Fibroblast of skin of left quadriceps (primary cell): ENCODE results near the gene CRB1.
A peak's percentile ranks its signal among the peaks of the same experiment; 100 is the strongest.

ENCODE experiments used
- DNase-seq, 2 experiments: peaks; one replicate each; pipeline ENCODE4 v3.0.0-alpha.2; 2013; ENCODE audit warnings: low read depth in 2 of 2

CRB1 gene

DNA sequence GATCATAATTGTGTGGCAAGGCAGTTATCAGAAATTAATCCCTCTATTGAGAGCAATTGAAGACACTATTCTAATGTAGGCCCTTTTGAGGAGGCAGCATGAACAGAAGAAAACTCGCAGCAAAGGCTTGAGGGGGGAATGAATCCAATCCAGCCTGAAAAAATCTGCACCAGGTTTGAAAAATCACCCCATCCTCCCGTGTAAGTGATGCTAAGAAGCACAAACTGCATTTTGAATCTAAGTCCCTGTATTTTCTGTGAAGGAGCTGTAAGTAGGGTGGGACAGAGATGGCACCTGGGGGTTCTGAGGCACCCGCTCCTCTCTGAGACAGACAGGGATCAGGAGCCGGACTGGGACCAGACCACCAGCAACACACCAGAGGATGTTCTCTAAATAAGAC lies at the start of gene CRB1:
CRB1 (plus strand) TSS at position 241 of the 400 bp plus-strand sequence. CDS start 161 bp downstream, outside the sequence.
- DNase-seq: no peak

DNA sequence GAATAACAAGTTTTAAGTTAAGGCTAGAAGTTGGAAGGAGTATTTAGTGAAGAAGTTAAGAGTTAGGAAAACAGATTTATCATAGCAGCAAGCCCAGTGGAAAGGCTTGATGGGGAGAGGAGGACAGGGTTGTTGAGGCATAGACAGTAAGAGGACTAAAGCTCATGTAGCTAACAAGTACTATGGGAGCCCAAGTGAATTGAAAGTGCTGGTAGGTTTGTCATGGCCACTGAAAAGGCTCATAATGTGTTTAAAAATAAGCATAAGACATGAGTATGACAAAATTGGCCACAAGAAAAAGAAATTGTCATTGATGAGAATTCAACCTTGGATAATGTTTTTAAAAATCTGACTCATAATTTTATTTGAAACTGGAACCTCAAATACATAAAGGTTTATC lies 49.2 kb upstream of the CRB1 start:
- no peak for DNase-seq

DNA sequence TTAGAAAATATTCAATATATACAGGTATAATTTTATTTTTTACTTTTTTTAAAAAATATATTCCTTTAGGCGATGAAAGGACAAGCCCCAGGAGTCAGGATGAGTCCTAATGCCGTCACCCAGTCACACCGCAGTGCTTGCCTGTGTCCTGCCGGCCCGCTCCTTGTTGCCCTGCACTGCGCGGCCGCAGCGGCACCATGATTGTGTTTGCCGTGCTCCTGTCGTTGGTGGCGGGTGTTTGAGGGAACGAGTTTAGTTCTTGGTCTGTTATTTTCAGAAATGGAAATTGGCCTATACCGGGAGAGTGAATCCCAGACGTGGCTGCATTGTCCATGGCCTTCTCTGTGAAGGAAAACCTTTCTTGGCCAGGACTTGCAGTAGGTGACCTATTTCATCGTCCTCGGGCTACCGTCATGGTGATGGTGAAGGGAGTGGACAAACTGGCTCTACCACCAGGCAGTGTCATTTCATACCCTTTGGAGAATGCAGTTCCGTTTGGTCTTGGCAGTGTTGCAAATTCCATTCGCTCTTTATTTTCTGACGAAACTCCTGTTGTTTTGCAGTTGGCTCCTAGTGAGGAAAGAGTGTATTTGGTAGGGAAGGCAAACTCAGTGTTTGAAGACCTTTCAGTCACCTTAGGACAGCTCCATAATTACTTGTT lies 45.9 kb upstream of the CRB1 start:
- DNase-seq: no peak

DNA sequence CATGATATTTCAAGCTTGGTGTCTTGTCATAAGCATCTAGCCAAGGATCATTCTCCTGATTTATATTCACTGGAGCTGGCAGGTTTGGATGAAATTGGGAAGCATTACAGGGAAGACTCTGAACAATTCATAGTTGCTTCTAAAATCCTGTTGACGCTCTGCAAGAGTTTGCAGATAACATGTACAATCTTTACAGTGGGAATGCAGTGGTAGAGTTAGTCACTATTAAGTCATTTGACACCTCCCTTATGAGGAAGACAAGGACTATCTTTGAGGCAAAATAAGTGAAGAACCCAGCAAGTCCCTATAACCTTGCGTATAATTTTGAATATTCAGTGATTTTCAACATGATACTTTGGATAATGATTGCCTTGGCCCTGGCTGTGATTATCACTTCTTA lies 45.3 kb upstream of the CRB1 start:
- DNase-seq: no peak

DNA sequence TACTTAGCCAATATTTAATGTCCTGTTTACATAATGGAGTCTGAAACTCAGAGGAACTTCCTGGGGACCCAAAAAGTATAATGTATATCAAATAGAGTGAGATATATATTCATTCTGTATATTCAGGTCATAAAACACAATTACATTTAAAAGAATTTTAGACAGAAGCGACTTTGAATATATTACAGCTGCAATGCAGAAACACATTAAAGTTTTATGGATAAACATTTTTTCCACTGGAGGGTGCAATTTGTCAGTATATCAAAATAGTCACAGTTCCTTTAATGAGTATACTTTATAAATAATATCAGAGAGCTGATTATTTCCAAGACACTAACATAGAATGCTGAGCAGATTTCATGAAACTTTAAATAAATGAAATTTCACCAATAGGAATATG lies 43.9 kb upstream of the CRB1 start:
- peak in 1 of 2 experiments; percentile 3 for DNase-seq

DNA sequence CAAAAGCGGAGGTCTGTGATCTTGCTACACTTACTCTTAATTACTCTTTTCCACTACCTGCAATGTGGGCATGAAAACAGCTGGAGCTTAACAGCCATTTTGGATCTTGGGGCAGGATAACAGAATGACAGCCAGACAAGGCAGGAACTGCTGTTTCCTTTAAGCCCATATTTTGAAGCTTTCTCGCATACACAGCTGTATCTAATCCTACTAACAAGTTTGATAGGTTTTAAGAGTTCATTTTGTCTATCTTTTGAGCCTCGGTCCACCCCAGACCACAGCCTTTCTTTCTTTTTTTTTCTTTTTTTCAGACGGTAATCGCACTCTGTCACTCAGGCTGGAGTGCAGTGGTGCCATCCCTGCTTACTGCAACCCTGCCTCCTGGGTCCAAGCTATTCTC lies 42.4 kb upstream of the CRB1 start:
- no peak for DNase-seq

DNA sequence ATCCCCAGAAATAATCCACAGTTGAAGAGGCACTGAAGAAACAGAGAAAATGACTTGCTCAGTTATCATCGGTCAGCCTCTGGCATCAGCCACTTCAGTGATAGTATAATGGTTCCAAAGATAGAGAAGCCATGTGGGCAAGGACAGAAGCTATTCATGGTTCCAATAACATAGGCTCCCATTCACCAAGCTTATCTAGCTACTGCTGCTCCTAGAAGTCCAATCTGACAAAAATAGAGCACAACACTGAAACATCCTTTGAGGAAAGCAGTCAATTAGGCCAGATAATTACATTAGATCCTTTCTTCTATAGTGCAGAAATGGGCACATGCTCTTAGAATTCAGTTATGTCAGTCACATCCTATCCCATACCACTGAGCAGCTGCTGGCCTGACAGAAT lies 33.5 kb upstream of the CRB1 start:
- DNase-seq: no peak

DNA sequence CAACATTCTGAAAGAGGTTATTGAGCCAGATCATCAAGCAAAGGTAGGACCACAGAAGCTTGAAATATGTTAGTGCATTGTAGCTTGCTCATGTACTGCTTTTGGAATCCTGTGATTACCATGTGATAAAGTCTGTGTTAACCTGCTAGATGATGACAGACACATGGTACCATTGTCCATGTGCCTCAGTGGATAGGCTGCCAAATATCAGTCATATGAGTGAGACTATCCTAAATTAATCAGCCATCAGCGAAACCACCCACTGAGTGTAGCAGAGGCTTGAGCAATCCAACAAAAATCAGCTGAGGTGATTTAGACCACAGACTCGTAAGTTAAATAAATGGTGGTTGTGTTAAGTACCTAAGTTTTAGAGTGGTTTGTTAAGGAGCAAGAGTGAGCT lies 32.7 kb upstream of the CRB1 start:
- no peak for DNase-seq

DNA sequence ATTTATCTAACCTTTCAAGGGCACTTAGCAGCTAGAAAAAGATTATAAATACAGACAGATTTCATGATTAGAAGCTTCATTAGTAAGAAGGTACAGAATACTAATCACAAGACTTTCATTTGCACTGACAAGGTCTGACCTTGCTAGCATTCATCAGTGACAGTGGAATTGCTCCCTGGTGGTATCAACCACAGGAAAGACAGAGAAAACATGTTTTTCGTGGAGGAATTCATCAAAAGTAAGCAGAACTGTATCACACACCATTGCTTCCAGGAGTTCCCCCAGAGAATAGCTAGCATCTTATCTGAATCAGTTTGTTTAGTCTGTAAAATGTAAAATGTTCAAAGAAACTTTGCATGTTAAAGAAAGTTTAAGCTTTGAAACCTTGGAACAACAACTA lies 20.6 kb upstream of the CRB1 start:
- DNase-seq: no peak

DNA sequence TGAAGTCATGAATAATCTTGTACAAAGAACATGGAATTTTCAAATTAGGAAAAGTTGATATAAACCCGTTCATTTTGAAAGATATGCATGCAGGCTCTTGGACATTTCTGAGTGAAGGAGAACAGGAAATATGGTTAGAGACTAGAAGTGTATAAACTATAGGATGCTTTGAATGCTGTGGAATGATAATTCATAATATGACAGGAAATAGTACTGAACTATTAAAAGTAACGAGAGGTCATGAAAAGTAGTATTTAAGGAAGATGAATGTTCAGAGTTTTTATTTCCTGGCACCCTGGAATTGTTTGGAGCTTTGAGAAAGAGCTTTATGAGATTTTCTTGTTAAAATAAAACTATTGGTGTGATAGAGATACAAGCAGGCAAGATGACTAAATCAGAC lies 18.7 kb upstream of the CRB1 start:
- no peak for DNase-seq

DNA sequence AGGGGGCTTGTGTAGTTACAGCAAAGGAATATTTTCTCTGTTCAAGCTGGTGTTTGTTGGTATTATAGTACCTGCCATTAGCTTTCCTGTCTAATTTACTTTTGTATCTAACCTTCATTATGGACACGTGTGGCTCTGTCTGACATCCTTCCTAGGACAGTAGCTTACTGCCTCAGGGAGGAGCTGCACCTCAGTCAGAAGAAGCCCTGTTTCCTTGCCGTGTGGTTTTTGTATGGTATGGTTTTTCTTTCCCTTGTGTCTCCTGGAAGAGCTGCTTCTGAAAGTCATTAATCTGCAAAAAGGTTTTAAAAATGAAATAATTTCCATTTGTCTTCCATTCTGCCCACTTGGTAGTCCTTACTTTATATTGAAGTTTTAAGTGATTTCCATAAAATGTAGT lies 17.4 kb upstream of the CRB1 start:
- no peak for DNase-seq

DNA sequence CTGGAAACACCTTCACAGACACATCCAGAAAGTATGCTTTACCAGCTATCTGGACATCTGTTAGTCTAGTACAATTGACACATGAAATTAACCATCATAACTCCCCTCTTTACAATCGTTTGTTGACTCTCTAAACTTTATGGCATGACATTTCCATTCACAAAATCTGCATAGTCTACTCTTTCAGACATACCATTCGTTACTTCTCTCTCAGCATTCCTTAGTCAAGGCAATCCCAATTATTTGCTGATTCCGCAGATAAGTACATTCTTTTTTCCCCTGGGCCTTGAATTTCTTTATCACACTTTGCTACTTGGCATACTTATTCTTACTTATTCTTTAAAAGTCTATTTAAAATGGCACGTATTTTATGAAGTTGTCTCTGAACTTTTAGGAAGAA lies 15.1 kb upstream of the CRB1 start:
- DNase-seq: no peak

DNA sequence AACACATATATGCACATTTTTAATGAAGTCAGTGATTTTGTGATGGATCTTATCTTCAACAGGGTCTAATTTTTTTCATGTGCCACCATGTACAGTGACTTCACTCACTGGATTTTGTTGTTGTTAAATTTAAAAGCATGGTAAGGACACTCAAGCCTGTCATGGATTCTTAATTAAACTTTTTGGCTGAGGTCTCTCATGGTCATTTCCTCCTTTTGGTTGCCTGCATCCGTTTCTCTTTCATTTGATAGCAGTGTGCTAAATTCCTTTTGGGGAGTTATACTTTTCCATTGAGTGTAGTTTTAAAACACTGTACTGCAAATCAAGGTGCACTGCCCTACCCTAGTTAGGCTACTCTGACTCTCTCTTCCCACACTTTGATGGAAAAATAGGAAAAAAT lies 13.2 kb upstream of the CRB1 start:
- DNase-seq: no peak

DNA sequence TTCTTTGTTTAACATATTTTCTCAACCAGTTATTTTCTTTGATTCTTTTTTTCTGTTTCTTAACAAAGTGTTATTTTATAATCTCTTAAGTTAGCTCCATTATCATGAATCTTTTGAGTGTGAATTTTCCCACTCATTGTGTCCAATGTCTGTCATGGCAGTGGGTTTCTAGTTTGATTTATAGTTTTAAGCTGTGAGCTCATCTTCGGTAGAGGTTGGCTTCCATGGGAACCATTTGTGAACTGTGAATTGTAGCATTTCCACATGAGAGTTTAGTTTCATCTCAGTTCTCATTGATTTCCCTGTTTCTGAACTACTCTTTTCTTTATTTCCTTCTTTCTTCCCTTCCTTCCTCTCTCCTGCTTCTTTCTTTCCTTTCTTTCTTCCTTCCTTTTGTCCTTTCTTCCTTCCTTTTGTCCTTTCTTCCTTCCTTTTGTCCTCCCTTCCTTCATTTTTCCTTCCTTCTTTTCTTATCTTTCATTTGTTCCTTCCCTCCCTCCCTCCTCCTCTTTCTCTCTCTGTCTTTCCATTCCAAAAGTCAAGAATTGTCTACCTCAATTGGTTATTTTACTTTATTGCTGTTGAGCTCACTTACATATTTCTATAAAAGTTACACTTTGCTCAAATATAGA lies 3.0 kb upstream of the CRB1 start:
- no peak for DNase-seq

DNA sequence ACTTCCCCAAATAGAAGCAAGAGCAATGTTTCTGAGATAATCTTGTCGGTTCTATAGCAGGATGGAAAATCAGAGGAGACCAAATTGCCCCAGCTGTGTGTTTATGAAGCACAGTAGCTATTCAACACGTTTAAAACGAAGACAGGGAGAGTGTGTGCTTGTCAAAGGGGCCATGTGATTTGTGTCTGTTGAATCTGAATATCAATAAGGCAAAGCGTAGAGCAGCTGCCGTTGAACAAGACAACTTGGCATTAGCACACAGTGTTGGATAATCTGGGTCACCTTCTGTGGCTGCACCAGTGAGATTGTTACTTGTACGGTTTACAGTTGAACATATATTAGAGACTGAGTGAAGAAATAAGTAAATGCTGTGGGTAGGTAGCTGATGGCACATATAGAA lies 1.0 kb downstream of the CRB1 start:
- DNase-seq: no peak

DNA sequence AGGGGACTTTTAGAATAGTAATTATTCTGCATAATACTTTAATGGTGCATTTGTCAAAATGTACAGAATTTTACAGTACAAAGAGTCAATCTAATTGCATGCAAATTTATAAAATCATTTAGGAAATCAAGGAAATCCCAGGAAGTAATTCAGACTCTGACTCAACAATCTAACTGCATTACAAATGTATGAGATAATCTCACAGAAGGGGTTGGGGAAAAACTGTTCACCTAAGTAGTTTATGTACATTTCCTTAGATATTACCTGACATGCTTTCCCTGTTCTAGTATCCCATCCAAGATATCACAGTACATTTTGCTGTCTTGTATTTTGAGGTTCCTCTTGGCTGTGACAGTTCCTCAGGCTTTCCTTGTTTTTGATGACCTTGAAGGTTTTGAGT lies 4.7 kb downstream of the CRB1 start:
- DNase-seq: no peak

DNA sequence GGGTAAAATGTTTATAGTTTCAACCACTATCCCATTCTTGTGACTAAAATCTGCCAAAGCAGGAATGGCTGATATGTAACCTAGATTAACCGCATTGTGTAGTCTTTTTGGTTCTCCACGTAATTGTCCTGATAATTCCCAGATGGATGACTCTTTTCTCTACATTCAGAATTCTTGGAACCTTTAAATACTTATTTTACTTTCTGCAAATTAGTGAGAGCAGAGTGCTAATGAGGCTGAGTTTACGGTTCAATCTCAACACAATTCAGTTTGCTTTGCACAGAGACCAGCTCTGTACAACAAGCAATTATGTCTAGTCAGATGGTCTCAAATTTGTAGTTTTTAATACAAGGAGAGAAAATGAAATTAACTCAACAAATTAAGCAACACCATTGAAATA lies 9.1 kb downstream of the CRB1 start:
- DNase-seq: no peak

DNA sequence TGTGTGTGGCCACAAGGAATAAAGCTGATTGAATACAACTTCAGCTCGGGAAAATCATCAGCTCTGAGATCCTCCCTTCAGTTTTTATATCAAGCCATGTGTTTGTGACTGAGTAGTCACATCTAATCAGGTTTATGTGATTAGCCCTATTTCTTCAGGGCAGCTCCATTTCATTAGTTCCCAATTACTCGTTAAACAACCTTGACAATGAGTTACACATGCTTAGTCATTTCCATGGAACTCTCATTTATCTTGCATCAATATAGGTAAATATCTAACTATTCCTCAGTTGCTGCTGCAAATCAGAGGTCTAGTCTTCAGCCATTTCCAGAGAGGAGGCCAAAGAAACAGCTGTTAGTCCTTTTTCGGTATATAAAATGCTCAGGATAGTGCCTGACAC lies 16.3 kb downstream of the CRB1 start:
- DNase-seq: no peak

DNA sequence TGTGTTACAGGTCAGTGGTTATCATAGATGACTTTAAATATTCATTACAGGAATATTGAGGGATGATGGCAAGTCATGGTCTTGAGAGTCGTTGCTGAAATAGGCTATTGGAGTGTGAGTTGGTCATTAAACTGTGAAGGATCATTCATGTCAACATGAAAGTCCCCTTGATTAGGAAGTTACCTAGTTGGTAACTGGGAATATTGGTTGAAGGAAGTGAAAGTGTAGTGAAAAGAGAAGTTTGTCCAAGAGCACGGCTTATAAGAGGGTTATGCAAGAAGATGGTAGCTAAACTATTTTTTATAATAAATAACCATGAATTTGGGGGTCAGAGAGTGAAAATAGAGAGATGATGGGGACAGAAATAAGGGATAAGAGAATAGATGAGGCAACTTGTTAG lies 16.9 kb downstream of the CRB1 start:
- DNase-seq: no peak

DNA sequence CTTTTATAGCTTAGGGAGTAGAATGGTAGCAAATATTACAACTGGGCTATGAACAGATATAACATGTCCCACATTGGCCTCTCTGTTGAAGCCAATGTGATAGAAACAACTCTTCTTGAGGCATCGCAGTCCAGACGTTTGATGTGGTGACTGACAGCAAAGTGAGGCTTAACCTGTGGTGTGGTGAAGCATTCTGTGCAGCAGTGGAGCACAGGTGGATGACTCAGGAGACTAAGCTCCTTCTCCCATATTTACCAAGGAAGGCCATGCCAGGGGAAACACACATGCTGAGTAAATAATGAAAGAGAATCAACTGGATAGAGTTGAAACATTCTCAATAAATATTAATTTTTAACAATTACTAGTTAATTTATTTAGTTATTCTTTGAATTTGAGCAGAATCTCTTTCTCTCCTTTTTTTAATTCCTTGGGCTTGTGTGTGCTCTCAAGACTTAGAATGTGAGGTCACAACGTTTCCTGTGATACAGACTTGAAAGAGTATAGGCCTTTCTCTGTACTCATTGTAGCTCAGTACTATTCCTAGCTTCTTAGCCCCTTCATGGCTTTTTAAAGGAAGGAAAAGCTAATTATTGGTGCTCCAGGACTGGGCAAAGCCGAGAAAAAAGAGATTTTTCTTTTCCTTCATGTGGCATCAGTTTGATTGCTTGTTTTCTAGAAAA lies 17.6 kb downstream of the CRB1 start:
- no peak for DNase-seq

DNA sequence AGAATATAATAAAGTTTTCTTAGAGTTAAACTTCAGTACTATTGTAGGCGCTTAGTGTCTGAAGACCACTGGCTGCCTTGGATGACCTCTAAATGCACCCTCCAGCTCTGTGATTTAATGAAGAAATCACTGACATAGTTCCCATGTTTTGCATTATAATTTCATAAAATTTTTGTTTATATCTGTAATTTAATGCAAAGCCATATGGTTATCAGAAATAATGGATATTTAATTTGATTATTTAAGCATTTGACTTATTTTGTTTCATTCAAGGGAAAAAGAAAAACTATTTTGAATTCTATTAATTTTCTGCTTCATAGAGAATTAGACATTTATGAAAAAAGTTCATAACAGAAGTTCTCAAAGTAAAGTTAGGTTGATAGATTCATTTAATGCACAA lies 18.6 kb downstream of the CRB1 start:
- DNase-seq: no peak

DNA sequence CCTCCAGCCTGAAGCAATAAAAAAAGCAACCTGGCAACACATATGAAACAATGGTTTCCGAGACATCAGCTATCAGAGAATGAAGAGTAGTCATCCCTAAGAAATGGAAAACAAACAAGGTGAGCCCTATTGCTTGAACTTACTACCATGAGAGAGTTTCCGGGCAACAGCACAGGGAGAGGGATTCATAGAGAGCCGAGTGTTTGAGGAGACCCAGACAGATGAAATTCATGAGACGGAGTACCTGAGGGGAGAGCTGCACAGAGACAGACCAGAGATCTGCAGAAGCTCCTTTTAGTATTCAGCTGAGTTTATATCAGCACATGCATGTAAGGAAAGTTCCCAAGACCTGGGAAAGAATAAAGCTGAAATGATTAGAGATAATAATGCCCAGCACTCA lies 19.8 kb downstream of the CRB1 start:
- DNase-seq: no peak

DNA sequence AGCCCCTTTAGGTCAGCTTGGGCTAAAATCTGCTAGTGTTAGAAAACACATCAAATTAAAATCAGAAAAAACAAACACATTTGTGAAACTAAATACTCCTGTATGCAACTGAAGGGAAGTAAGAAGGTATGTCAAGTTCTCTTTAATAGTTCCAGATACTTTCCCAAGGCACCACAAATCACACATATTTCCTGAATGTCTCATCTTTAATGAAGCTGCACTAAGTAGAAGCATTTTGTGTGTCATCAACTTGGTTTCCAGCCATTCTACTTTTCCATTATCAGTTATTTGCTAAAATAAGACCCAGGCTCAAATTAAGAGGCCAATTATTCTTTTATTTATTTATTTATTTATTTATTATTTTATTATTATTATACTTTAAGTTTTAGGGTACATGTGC lies 34.7 kb downstream of the CRB1 start:
- peak; percentile 47 to 53 for DNase-seq
